Hematopoietic multipotent progenitor cell treated with erythropoietin and hydrocortisone succinate and interleukin-3 and kit ligand, for 6 days (in vitro differentiated cells): Measurements from ENCODE around the gene ETDB.
"Not testable (repeated sequence)": the region's sequence is repeated elsewhere in the genome, so short reads cannot be mapped to it uniquely, and the experiment has no call there.

Experiments
- DNase-seq: peaks from one replicate; pipeline ENCODE4 v3.0.0-alpha.2; 2015

Gene ETDB

DNA sequence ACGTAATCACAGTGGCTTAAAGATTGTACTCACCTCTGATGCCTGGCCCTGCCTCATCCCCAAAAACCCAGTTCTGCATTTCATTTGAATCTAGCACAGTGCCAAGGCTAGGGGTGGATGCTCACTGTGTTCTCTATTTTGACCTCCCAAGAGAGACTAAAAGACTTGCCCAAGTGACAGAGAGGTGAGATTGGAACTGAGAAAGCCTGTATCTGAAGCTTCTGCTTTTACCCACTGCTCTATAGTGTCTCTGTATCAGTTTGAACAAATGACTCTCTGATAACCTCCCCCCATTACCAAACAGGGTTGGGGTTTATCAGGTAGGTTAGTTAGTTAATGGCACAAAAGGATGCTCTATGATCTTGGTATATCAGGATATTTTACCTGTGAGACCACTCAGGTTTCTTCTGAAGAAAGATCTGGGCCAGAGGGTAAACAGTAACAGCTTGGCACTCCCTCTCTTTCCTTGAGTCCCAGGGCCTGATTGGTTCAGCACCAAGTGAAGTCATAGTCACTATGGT is at the start of gene ETDB:
ETDB (minus strand) TSS at position 471 of the 521 bp plus-strand sequence. CDS start 1,265 bp downstream, outside the sequence.
- not testable (repeated sequence) for DNase-seq

DNA sequence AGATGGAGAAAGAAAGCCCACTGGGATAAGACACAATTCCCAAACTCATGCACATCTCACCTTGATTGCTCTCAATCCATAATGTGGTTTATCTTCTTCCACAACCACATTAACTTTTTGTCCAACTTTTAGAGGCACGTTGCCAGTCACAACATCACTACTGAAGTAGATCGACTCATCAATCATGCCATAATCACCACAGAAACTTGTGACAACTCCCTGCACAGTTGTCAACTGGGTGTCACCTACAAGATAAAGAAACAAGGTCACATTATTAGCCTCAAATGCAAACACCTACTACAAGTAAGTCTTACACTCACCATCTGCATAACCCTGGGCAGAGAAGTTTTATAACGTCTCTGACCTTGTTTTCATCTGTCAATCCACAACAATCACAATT is 49.2 kb upstream of the ETDB start:
- not testable (repeated sequence) for DNase-seq

DNA sequence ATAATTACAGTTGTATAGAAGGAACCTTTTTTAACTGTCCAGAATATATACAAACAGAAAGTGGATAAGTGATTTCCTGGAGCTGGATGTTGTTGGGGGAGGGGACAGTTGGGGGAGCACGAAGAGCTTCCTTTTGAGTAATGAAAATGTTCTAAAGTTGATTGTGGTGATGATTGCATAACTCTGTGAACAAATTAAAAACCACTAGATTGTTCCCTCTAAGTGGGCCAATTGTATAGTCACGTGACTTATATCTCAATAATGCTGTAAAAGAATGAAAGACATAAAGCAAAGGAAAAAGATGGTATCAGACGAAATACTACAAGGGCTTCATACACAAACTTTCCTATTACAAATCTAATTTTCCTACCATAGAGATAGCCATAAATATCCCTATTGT is 48.2 kb upstream of the ETDB start:
- DNase-seq = peak; percentile 24

DNA sequence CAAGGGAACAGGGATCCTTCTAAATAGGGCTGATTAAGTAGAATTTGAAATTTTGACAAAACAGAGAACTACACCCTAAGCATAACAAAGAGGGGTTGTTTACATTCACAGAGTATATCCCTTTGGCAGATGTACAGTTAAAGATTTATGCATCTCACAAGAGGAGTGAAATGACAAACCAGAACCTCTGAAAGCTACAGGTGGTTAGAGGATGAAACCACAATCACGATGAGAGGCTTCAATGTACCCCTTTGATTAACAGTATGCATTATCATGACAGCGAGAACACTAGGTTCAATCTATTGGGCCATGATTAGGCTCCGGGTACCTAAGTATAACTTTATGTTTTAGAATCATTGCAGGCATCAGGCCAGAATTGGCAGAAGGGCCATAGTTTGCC is 34.4 kb upstream of the ETDB start:
- not testable (repeated sequence) for DNase-seq

DNA sequence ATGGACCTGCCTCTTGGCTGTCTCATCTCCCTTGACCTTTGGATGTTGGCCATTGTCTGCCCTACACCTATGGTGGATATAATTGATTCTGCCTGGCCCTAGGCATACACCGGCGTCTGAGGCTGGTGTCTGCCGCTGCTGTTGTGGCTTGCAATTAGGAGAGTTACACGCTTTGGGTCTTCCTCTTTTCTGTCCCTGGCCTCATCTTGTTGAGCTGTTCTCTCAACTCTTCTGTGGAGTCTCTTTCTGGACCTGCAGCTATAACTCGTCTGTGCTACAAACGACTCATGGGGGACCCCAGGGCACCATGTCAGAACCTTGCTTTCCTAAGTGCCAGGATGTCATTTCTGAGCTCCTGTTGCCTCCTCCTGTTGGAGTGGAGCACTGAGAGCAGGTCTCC is 5.8 kb upstream of the ETDB start:
- not testable (repeated sequence) for DNase-seq

DNA sequence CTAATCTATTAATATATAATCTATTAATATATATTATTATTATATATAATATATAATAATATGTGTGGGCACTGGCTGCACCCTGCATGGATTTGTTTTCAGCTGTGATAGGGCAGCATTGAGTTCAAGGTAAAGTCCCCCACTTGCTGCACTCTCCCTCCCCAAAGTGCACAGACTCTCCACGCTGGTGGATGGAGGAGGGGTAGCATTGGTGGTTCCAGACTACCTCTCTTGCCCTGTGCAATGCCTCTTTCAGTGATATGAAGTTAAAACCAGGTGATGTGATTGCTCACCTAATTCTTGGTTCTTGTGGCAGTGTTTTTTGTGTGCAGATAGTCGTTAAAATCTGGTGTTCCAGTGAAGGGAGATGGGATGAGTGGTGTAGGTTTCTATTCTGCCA is 4.3 kb downstream of the ETDB start:
- not testable (repeated sequence) for DNase-seq

DNA sequence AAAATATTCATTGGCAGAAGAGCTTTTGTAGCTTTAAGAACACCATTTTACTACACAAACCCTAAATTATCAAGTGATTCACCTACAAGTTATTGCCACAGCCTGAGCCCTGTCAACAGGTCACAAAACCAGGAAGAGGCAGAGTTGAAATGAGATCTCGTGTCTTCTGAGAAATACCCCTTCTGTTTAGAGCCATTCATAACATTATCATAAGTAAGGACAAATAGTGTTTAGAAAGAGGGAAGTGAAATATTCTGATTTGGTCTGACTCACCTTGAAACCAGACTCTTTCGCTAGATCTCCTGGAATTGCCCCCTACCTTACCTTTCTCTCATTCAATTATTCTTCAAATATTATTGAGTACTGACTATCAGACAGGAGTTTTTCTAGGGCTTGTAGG is 5.9 kb downstream of the ETDB start:
- no peak for DNase-seq

DNA sequence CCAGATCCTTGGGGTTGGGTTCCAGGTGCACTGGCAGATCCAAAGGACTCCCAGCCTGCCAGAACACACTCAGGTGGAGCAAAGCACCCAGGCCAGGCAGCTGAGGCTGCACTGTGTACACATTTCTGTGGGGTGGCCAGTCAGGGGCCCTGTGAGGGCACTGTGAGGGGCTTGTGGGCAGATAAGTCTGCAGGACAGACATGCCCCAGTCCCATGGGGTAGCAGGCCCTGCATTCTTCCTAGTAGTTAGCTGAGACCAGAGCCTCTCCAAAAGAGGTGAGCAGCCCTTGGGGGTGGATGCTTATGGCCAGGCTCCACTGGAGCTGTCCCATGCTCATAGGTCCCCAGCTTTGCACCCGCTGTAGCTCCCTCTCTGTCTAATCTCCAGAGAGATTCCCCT is 7.6 kb downstream of the ETDB start:
- no peak for DNase-seq

DNA sequence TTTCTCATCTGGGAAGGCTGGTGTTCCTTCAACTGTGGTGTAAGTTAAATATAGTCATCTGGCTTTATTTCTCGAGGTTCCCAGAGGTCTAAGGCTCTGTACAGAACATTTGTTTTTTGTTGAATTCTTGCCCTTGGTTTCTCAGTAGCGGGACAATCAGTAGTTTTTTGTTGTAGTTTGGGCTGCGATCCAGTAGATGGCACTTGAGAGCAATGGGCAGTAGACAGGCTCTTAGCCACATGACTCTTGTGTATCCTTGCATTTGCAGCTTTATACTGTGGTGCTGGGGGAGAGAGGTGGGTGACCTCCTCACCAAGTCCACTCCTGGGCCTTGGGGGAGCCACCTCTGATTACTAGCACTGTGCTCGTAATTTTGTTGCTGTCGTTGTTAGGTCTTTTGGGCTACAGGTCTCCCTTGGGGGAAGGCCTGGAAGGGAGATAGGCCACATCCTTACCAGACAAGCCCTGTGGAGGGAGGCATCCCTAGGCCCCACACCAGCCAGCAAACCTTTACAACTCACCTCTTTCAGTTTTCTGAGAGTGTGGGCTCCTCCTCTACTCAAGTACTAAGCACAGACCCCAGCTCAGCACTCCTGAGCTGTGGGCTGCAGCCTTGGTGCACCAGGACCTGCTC is 8.1 kb downstream of the ETDB start:
- DNase-seq = peak; percentile 56

DNA sequence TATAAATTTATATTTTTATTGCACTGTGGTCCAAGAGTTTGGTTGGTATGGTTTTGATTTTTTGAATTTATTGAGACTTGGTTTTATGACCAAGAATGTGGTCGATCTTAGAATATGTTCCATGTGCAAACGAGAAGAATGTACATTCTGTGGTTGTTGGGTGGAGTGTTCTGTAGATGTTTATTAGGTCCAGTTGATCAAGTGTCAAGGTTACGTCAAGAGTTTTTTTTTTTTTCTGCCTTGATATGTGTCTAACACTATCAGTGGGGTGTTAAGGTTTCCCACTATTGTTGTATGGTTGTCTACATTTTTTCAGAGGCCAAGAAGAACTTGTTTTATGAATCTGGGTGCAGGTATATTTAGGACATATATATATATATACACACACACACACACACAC is 10.8 kb downstream of the ETDB start:
- DNase-seq = no peak

DNA sequence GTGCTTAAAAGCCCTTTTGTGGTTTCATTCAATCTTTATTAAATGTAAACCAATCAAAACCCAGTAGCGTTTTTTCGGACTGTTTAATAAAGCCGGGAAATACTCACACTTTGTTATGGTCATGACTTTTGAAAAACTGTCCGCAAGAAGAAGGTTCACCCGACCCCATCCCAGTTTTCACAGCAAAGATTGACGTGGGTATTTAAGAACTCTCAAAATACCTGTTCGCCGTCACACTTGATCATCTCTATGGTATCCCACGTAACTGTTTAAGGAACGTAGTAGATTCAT is 20.9 kb downstream of the ETDB start:
- no peak for DNase-seq

DNA sequence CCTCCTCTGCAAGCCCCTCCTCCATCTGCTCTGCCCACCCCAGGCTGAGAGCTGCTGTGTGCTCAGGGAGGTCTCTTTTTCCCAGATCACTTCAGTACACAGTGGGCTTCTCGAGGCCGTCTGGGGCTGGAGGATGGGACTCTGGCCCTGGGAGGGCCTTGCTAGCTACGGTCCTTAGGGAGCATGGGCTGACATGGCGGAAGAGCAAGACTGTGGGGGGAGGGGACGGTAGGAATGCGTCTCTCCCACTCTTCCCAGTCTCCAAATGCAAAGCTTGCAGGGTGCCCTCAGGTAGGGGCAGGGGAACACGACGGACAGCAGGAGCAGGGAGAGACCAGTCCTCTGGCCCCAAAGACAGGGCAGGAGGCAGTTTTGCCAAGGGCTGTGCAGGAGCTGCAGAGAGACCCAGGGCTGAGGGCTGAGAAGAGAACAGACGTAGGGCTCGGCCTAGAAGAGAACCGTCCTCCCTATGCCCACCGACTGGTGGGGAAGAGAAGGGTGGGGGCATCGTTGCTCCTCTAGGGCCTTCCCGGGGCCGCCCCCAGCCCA is 23.1 kb downstream of the ETDB start:
- DNase-seq = not testable (repeated sequence)

DNA sequence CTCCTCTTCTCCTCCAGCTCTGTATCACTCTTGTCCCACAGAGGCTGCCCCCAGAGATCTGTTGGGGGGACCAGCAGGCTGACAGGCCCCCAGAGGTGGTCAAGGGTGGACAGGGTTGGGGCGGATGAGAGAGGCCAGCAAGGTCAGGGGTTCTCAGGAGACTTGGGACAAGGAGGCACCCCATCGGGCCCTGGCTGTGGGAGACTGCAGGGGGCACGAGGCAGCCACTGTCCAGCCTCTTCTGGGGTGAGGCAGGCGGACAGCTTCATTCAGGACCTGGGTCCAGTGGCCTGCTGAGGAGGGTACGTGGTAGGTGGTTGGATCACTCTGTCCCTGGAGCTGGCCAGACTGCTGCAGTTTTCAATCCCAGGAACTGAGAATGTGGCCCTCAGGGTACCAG is 24.6 kb downstream of the ETDB start:
- no peak for DNase-seq

DNA sequence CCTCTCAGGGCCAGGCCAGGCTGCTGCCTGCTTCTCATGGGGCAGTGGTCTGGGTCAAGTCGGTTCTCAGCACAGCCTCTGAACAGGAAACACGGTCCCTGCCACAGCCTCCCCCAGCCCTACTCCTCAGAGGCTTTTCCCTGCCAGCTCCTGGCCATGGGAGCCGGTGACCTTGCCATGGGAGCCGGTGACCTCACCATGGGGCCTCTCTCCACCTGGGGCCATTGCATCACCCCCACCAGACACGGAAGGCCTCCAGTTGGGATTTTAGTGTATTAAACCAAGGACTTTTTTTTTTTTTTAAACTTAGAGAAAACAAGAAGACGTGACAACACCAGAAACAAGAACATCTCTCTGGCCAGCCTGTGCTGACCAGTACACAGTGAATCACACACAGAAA is 25.6 kb downstream of the ETDB start:
- DNase-seq = no peak

DNA sequence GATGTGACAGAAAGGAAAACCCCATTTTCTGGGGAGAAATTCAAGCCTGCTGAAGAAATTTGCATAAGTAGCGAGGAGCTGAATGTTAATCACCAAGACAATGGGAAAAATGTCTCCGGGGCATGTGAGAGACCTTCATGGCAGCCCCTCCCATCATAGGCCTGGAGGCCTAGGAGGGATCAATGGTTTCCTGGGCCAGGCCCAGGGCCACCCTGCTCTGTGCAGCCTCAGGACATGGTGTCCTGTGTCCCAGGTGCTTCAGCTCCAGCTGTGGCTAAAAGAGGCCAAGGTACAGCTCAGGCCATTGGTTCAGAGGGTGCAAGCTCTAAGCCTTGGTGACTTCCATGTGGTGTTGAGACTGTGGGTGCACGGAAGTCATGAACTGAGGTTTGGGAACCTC is 31.2 kb downstream of the ETDB start:
- no peak for DNase-seq

DNA sequence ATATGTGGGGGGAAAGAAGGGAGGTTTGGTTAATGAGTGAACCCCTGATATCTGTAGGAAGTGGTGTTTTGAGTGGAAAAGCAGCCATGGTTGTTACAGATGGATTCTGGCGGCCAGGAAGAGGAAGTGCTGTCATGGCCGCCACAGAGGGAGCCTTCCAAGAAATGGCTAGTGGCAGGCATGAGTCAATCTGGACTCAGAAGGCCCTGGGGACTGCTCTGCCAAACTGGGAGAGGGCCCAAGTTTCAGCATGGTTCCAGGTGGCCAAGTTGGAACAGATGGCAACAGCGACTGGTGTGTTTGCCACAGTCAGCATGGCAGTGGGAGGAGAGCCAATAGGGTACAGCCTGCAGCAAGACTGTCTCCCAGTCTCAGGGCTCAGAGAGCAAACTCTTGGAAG is 32.5 kb downstream of the ETDB start:
- DNase-seq = no peak

DNA sequence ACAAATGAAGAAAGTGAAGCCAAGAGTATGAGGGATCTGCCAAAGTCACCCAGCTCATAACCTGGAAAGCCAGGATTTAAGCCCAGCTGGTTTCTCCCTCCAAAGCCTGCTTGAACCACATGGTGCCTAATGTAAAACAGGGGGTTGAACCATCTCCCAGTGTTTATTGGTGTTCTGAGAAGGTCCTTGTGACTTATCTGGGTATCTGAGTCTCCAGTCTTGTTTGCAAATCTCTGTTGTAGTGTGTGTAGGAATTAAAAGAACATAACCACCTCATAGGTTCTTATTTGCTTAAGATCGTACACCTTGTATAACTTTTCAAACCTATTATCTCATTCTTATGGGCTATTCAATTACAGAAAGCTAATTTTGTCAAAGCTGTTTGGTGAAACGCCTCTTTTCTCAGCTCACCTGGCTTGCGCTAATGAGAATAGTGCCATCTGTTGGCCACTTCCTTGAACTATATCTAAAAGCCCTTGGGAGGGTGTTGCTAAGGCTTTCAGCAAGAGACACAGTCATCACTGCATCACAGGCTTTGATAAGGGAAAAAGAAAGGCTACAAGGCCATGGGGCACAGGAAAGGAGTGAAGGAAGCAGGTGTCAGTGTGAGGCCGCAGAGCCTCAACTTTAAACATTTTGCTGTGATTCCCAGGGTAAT is 34.0 kb downstream of the ETDB start:
- peak; percentile 83 for DNase-seq

DNA sequence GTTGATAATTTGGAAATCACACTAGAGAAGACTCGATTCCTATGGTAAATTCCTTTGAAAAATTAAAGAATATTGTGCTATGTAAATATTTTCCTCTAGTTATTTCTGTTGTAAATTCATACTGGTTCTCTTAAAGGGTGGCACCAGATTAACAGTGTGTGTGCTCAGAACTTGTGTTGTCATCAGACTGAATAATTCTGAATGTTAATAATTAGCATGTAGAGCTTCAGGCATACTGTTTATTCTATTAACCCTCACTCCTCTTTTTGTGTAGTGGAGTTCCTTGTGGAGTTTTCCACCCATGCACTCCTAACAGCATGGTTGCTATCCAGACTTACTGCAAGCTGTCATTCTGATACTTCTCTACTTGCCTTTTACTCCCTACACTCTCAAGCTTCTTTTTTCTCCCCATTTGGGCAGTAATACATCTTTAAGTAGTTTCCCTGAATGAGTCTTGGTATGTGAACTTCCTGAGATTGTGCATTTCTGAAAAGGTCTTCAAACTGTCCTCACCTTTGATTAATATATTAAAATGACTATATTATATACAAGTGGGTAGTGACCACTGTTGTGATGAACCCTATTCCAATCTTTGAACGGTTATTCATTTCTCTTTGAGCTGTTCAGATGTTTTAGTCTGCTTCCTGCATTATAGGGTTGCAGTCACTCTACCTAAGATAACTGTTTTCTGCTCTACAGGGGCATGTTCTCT is 38.5 kb downstream of the ETDB start:
- no peak for DNase-seq
